NCI-H2081 treated with DMSO at 0.1 percent for 48 hours (cell line): ENCODE measurements around the gene PPRC1.
"Not testable (repeated sequence)": the region's sequence is repeated elsewhere in the genome, so short reads cannot be mapped to it uniquely, and the experiment has no call there.

Source experiments
- DNase-seq: peaks from one replicate; lab custom pipeline; 2025; lab: John Stamatoyannopoulos, UW

Gene PPRC1

DNA sequence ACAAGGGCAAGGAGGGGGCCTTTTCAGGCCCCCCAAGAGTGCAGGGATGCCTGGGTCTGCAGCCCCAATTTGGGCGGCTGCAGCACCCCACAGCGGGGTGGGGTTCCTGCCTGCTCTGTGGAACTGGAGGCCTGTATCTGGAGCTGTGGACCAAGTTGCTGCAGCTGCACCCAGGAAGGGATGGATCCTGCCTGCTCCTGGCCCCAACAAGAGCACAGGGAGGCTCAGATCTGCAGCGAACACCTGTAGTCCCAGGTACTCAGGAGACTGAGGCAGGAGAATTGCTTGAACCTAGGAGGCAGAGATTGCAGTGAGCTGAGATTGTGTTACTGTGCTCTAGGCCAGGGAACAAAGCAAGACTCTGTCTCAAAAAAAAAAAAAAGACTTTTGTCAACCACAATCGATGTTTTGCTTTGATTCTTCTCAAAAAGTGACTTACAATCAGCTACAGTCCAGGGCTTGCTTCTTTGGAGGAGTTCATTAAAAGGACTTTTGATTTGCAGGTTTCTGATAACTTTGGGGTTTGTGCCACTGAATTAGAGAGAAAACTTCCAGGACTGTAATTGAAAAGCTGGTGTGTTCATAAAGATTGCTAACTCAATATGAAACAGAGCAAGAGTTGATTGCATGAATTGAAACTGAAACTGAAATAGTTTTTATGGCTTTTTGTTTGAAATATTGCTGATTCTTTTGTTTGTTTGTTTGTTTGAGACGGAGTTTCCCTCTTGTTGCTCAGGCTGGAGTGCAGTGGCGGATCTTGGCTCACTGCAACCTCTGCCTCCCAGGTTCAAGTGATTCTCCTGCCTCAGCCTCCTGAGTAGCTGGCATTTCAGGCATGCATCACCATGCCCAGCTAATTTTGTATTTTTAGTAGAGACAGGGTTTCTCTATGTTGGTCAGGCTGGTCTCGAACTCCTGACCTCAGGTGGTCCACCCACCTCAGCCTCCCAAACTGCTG is 56.4 kb downstream of the PPRC1 start:
- not testable (repeated sequence) for DNase-seq

DNA sequence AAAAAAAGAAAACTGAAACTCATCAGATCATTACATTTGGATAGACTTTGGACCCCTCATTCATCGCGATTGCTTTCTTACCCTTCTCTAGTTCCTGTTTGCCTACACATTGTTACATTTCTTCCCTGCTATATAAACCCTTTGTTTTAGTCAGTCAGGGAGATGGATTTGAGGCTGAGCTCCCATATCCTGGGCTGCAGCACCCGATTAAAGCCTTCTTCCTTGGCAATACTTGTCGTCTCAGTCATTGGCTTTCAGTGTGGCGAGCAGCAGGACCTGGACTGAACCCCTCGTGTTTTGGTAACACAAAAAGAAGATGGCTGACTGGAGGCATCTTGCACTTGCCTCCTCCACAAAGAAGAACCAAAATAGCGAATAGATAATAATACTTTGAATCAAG is 59.1 kb downstream of the PPRC1 start:
- no peak for DNase-seq

DNA sequence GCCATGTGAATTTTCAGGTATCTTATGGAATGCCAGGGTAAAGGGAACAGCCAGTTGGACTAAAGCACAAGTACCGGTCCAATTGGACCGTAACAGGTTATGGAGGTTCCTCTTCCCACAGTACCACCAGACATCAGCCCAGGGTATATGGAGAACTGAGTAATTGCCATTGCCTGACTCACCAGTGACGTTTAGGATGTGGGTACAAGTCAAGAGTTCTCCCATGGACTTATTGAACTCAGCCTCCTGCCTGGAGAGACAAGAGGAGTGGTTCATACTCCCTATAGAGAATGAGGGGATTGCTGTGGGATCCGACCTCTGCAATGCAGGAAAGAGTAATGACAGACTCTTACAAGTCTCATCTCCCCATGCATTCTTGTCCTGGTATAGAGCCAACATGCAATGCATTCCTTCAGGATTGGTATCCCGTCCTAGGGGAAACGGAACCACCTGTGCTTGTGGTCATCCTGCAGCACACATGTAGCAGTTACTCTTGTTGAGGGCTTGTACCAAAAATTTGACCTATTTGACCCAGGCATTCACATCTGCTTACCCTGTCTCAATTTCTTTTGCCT is 62.5 kb downstream of the PPRC1 start:
- DNase-seq = no peak

DNA sequence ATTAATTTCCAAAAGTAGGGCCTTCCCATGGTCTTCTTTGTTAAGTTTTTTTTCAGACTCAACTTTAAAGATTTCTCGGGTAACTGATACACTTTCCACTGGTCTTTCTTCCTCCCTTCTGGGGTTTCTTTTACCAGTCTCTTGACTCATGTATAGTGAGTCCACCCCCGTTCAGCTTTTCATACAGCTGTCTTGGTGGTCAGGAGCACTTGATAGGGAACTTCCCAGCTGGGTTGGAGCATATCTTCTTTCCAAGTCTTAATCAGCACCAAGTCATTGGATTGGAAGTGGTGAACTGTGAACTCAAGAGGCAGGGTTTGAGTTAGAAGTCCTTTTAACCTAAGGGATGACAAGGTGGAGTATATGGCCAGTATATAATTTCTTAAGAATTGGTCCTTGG is 64.1 kb downstream of the PPRC1 start:
- no peak for DNase-seq

DNA sequence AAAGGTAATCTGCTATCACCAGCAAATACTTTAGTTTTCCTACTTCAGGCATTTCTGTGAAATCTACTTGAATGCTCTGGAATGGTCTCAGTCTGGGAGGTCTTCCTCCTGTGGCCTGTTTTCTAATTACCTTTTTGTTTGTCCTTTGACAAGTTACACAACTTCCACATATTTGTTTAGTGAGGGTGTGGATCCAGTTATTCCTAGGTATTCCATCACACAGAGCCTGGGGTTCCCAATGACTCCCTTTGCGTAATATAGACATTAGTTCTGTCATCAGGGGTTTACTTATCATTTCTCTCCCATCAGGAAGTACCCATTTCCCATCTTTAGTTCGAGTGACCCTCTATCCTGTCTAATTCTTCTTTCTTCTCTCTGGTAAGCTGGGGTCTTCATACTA is 65.2 kb downstream of the PPRC1 start:
- no peak for DNase-seq
